Memory B cell (primary cell): Measurements from ENCODE around the gene KCNMA1.

Source experiments
- ATAC-seq: fragments of 150-1000 bp; cut with Tn5 transposase; 2 replicates; pipeline ENCODE4 v1.10.0; 2021; ENCODE audit warnings: low read depth, mild to moderate bottlenecking, moderate library complexity
- DNase-seq, 2 donors: peaks; one replicate each; pipeline ENCODE4 v3.0.0; 2022; ENCODE audit warnings: low spot score in 2 of 2
- H3K27ac Mint-ChIP-seq: one replicate; pipeline ENCODE4 v1.8.0; 2022; ENCODE audit warnings: mild to moderate bottlenecking, moderate library complexity, mixed read lengths
- H3K27me3 Mint-ChIP-seq: one replicate; pipeline ENCODE4 v1.8.0; 2022; ENCODE audit warnings: mixed read lengths
- H3K36me3 Mint-ChIP-seq: one replicate; pipeline ENCODE4 v1.8.0; 2022; ENCODE audit warnings: mild to moderate bottlenecking, mixed read lengths
- H3K4me1 Mint-ChIP-seq: one replicate; pipeline ENCODE4 v1.8.0; 2022; ENCODE audit warnings: mixed read lengths
- H3K4me3 Mint-ChIP-seq: one replicate; pipeline ENCODE4 v1.8.0; 2022; ENCODE audit warnings: mild to moderate bottlenecking, moderate library complexity, mixed read lengths
- H3K9me3 Mint-ChIP-seq: one replicate; pipeline ENCODE4 v1.8.0; 2022; ENCODE audit warnings: mixed read lengths

Gene KCNMA1

GRCh38 chr10:76882796-76883195, 754.8 kb downstream of the KCNMA1 start:
- DNase-seq (no peak), ATAC-seq (no peak)
- Mint-ChIP-seq H3K36me3 (no peaks in the 10 kb centered on the region), H3K9me3 (peaks cover 6% of the 10 kb centered on the region), H3K4me3 (no peak overlapping the region), H3K4me1 (peaks cover 17% of the 10 kb centered on the region), H3K27ac (no peak overlapping the region), H3K27me3 (no peaks in the 10 kb centered on the region)

- H3K36me3 Mint-ChIP-seq = no peaks in the 10 kb centered on the region
- no peak overlapping the region for H3K27ac Mint-ChIP-seq
- H3K4me3 Mint-ChIP-seq = no peak overlapping the region
- H3K27me3 Mint-ChIP-seq = no peaks in the 10 kb centered on the region
- peaks cover 6% of the 10 kb centered on the region for H3K9me3 Mint-ChIP-seq
- DNase-seq (no peak), ATAC-seq (peak; percentile 71)
- peaks cover 17% of the 10 kb centered on the region for H3K4me1 Mint-ChIP-seq
Measured at GRCh38 chr10:76882245-76882644, 755.4 kb downstream of the KCNMA1 start.

GRCh38 chr10:76881477-76882220, 756.0 kb downstream of the KCNMA1 start:
- DNase-seq = no peak
- Mint-ChIP-seq H3K4me1 (peaks cover 17% of the 10 kb centered on the region), H3K4me3 (no peak overlapping the region), H3K9me3 (peaks cover 6% of the 10 kb centered on the region), H3K27ac (no peak overlapping the region), H3K36me3 (no peaks in the 10 kb centered on the region), H3K27me3 (no peaks in the 10 kb centered on the region)
- no peak for ATAC-seq

GRCh38 chr10:76880931-76881330, 756.7 kb downstream of the KCNMA1 start:
- Mint-ChIP-seq H3K4me1 (peaks cover 17% of the 10 kb centered on the region), H3K4me3 (no peak overlapping the region), H3K27ac (no peak overlapping the region), H3K36me3 (no peaks in the 10 kb centered on the region), H3K27me3 (no peaks in the 10 kb centered on the region), H3K9me3 (peaks cover 6% of the 10 kb centered on the region)
- no peak for DNase-seq
- ATAC-seq = no peak

- Mint-ChIP-seq H3K9me3 (peaks cover 3% of the 10 kb centered on the region), H3K4me1 (peaks cover 14% of the 10 kb centered on the region), H3K27me3 (no peaks in the 10 kb centered on the region), H3K4me3 (no peak overlapping the region), H3K27ac (no peak overlapping the region), H3K36me3 (no peaks in the 10 kb centered on the region)
- ATAC-seq = no peak
- no peak for DNase-seq
Measured at GRCh38 chr10:76879116-76879913, 758.3 kb downstream of the KCNMA1 start.

- ATAC-seq = no peak
- DNase-seq = no peak
- H3K9me3 Mint-ChIP-seq = no peaks in the 10 kb centered on the region
- H3K27ac Mint-ChIP-seq = no peak overlapping the region
- no peaks in the 10 kb centered on the region for H3K27me3 Mint-ChIP-seq
- peaks cover 10% of the 10 kb centered on the region for H3K4me1 Mint-ChIP-seq
- H3K36me3 Mint-ChIP-seq = no peaks in the 10 kb centered on the region
- H3K4me3 Mint-ChIP-seq = no peak overlapping the region
Measured at GRCh38 chr10:76878514-76878913, 759.1 kb downstream of the KCNMA1 start.

GRCh38 chr10:76874896-76875295, 762.7 kb downstream of the KCNMA1 start:
- Mint-ChIP-seq H3K4me1 (no peaks in the 10 kb centered on the region), H3K4me3 (no peak overlapping the region), H3K9me3 (no peaks in the 10 kb centered on the region), H3K27ac (no peak overlapping the region), H3K36me3 (no peaks in the 10 kb centered on the region), H3K27me3 (no peaks in the 10 kb centered on the region)
- no peak for DNase-seq
- ATAC-seq = no peak

- H3K27ac Mint-ChIP-seq = no peak overlapping the region
- no peaks in the 10 kb centered on the region for H3K4me1 Mint-ChIP-seq
- ATAC-seq (no peak), DNase-seq (no peak)
- H3K9me3 Mint-ChIP-seq = no peaks in the 10 kb centered on the region
- no peaks in the 10 kb centered on the region for H3K27me3 Mint-ChIP-seq
- H3K4me3 Mint-ChIP-seq = no peak overlapping the region
- H3K36me3 Mint-ChIP-seq = no peaks in the 10 kb centered on the region
Measured at GRCh38 chr10:76874176-76874575, 763.4 kb downstream of the KCNMA1 start.

- H3K27me3 Mint-ChIP-seq = no peaks in the 10 kb centered on the region
- no peak overlapping the region for H3K4me3 Mint-ChIP-seq
- H3K36me3 Mint-ChIP-seq = no peaks in the 10 kb centered on the region
- no peaks in the 10 kb centered on the region for H3K4me1 Mint-ChIP-seq
- no peak overlapping the region for H3K27ac Mint-ChIP-seq
- no peak for DNase-seq
- H3K9me3 Mint-ChIP-seq = no peaks in the 10 kb centered on the region
- no peak for ATAC-seq
Measured at GRCh38 chr10:76871697-76872295, 765.8 kb downstream of the KCNMA1 start.

GRCh38 chr10:76869931-76870330, 767.7 kb downstream of the KCNMA1 start:
- no peak overlapping the region for H3K27ac Mint-ChIP-seq
- H3K9me3 Mint-ChIP-seq = no peaks in the 10 kb centered on the region
- H3K4me1 Mint-ChIP-seq = no peaks in the 10 kb centered on the region
- no peak overlapping the region for H3K4me3 Mint-ChIP-seq
- ATAC-seq (no peak), DNase-seq (no peak)
- H3K36me3 Mint-ChIP-seq = no peaks in the 10 kb centered on the region
- no peaks in the 10 kb centered on the region for H3K27me3 Mint-ChIP-seq

- Mint-ChIP-seq H3K4me1 (no peaks in the 10 kb centered on the region), H3K27ac (no peak overlapping the region), H3K36me3 (no peaks in the 10 kb centered on the region), H3K4me3 (no peak overlapping the region), H3K9me3 (no peaks in the 10 kb centered on the region), H3K27me3 (no peaks in the 10 kb centered on the region)
- DNase-seq (no peak), ATAC-seq (no peak)
Measured at GRCh38 chr10:76868098-76868977, 769.3 kb downstream of the KCNMA1 start.

- no peaks in the 10 kb centered on the region for H3K27me3 Mint-ChIP-seq
- ATAC-seq (no peak), DNase-seq (no peak)
- no peaks in the 10 kb centered on the region for H3K9me3 Mint-ChIP-seq
- H3K4me3 Mint-ChIP-seq = no peak overlapping the region
- H3K4me1 Mint-ChIP-seq = no peaks in the 10 kb centered on the region
- no peaks in the 10 kb centered on the region for H3K36me3 Mint-ChIP-seq
- no peak overlapping the region for H3K27ac Mint-ChIP-seq
Measured at GRCh38 chr10:76866841-76867586, 770.6 kb downstream of the KCNMA1 start.

- Mint-ChIP-seq H3K27ac (no peak overlapping the region), H3K27me3 (no peaks in the 10 kb centered on the region), H3K4me3 (no peak overlapping the region), H3K36me3 (no peaks in the 10 kb centered on the region), H3K9me3 (peaks cover 2% of the 10 kb centered on the region), H3K4me1 (no peaks in the 10 kb centered on the region)
- DNase-seq (no peak), ATAC-seq (no peak)
Measured at GRCh38 chr10:76864922-76865321, 772.7 kb downstream of the KCNMA1 start.
